NCI-H128 (cell line): Measurements from ENCODE around the gene FOLR2.

Experiments used
- DNase-seq: peaks from one replicate; lab custom pipeline; 2025; ENCODE audit not compliant: unreplicated experiment; lab: John Stamatoyannopoulos, UW

The FOLR2 gene

DNA sequence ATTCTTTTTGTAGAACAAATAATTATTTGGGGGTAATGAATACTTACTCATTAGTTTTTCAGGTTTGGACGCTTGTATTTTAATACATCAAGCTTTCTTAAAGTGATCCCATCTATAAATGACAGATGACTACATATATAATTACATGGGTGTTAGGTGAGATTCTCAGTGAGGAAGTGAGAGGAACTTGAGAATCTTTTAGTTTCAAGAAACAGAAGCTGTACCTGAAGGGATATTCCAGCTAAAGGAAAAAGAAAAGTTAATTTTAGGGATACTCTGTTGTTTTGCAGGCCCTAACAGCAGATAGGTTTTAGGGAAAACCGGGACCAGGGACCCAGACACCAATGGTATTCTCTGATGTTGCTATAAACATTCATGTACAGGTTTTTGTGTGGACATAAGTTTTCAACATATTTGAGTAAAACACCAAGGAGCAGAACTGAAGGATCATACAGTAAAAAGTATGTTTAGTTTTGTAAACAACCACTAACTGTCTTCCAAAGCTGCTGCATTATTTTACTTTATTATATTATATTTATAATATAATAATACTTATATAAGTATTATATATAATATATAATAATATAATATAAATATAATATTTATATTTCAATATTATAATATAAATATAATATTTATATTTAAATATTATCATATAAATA, 51.5 kb downstream of the FOLR2 start:
- DNase-seq, result no peak
